Prostate gland (tissue), 2 donors: ENCODE measurements around the gene FRA10AC1. TPM values are rescaled to one million over a fixed set of nuclear protein-coding genes. Genes with fewer than 3 reads are reported as not detected.

ENCODE experiments used
- DNase-seq: peaks from one replicate; pipeline ENCODE4 v3.0.0-alpha.2; 2019; ENCODE audit warnings: low spot score
- H3K27ac ChIP-seq, 2 donors: fragments of 200-600 bp; sonication (generic); 2 replicates each; pipeline ENCODE4 v1.5.1; 2017 to 2019
- H3K27me3 ChIP-seq: fragments of 200-600 bp; sonication (generic); replicated peaks from 2 replicates; pipeline ENCODE4 v1.5.1; 2019; ENCODE audit not compliant: insufficient read depth
- H3K36me3 ChIP-seq, 2 donors: fragments of 200-600 bp; sonication (generic); 1 replicate in 1 of 2; 2 replicates in 1 of 2; pipeline versions ENCODE4 v1.5.1 to v1.8.1; 2017 to 2019
- H3K4me1 ChIP-seq: fragments of 200-600 bp; sonication (generic); replicated peaks from 2 replicates; pipeline ENCODE4 v1.5.1; 2019
- H3K4me3 ChIP-seq, 2 donors: fragments of 200-600 bp; sonication (generic); 2 replicates each; pipeline ENCODE4 v1.5.1; 2017 to 2019
- H3K9me3 ChIP-seq: fragments of 200-600 bp; sonication (generic); 2 replicates; pipeline ENCODE4 v1.5.1; 2017
- POLR2A ChIP-seq: fragments of 450-650 bp; IDR thresholded peaks from one replicate; pipeline ENCODE4 v1.6.1; 2016; ENCODE audit warnings: antibody characterized with exemption, mild to moderate bottlenecking
- POLR2AphosphoS5 ChIP-seq: sonication (generic); formaldehyde crosslinking; IDR thresholded peaks from one replicate; pipeline ENCODE4 v1.6.1; 2017; ENCODE audit warnings: antibody characterized with exemption
- WGBS: methylation state at CpG from one replicate; pipeline ENCODE4 v1.1.5; 2018; 5-methylcytosine and 5-hydroxymethylcytosine counted together
- intact Hi-C: fragments of 100-400 bp; cut with DNase I; formaldehyde crosslinking; loops from one replicate; pipeline ENCODE4 v1.14.2; 2022
- total RNA-seq, 2 donors: library from RNA; depleted of rRNA; stranded (reverse); fragments of >200 nt; gene quantifications; one replicate each; pipeline ENCODE4 v1.1.0, GENCODE V29; 2016
- TF ChIP-seq, protein P1 (sequence below), 4 experiments: fragments of 200-600 bp in 2 of 4; fragments of 450-650 bp in 2 of 4; sonication (generic) in 2 of 4; IDR thresholded peaks; 1 replicate in 3 of 4; 2 replicates in 1 of 4; pipeline ENCODE4 v1.5.1; 2016 to 2019; ENCODE audit warnings: antibody characterized with exemption in 4 of 4, mild to moderate bottlenecking in 2 of 4, moderate library complexity in 2 of 4

FRA10AC1 gene
- total RNA-seq, 2 donors from 2014 or later, result 10.5 to 11.4 TPM

GRCh38 chr10:93712593-93712992 lies 10.2 kb upstream of the FRA10AC1 start:
- no peak overlapping the region for H3K27ac ChIP-seq
- intact Hi-C loops, result no loop called here
- no peaks in the 10 kb centered on the region for H3K9me3 ChIP-seq
- H3K4me3 ChIP-seq, result no peak overlapping the region
- DNase-seq, result no peak
- no peaks in the 10 kb centered on the region for H3K36me3 ChIP-seq
- TF ChIP-seq, protein P1, sequence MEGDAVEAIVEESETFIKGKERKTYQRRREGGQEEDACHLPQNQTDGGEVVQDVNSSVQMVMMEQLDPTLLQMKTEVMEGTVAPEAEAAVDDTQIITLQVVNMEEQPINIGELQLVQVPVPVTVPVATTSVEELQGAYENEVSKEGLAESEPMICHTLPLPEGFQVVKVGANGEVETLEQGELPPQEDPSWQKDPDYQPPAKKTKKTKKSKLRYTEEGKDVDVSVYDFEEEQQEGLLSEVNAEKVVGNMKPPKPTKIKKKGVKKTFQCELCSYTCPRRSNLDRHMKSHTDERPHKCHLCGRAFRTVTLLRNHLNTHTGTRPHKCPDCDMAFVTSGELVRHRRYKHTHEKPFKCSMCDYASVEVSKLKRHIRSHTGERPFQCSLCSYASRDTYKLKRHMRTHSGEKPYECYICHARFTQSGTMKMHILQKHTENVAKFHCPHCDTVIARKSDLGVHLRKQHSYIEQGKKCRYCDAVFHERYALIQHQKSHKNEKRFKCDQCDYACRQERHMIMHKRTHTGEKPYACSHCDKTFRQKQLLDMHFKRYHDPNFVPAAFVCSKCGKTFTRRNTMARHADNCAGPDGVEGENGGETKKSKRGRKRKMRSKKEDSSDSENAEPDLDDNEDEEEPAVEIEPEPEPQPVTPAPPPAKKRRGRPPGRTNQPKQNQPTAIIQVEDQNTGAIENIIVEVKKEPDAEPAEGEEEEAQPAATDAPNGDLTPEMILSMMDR (IDR thresholded peaks at IDR 0.05), result no peak
- no peak for TF ChIP-seq POLR2AphosphoS5
- no peak for TF ChIP-seq POLR2A
- H3K4me1 ChIP-seq, result no peaks in the 10 kb centered on the region
- WGBS, result 54% methylated on average over 2 of the region's 2 CpGs
- H3K27me3 ChIP-seq, result no peaks in the 10 kb centered on the region

DNA sequence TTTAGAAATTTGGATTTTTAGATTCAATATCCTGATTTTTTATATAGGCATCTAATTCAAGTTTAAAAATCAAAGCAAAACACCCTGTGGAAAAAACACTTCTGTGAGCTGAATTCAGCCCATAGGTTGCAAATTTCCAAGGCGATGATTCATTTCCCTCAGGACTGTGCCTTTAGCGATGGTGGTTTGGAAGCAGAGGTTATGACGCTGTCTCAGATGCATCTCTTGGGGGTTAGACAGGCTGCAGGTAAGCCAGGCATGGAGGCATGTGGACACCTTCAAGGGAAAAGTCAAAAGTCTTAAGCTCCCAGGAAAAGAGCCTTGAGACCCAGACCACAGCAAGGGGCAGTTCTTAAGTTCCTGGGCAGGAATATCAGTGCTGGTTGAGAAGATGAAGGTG lies 9.5 kb upstream of the FRA10AC1 start:
- no peaks in the 10 kb centered on the region for H3K27me3 ChIP-seq
- no peak for DNase-seq
- H3K36me3 ChIP-seq, result no peaks in the 10 kb centered on the region
- TF ChIP-seq POLR2A (no peak), POLR2AphosphoS5 (no peak)
- TF ChIP-seq, protein P1 (IDR thresholded peaks at IDR 0.05), result no peak
- intact Hi-C loops, result no loop called here
- no peak overlapping the region for H3K4me3 ChIP-seq
- no peak overlapping the region for H3K27ac ChIP-seq
- no peaks in the 10 kb centered on the region for H3K4me1 ChIP-seq
- no peaks in the 10 kb centered on the region for H3K9me3 ChIP-seq
- WGBS, result 64% methylated on average over 3 of the region's 3 CpGs

- intact Hi-C loops, result no loop called here
- Histone ChIP-seq H3K27ac (no peak overlapping the region), H3K9me3 (no peaks in the 10 kb centered on the region), H3K4me1 (no peaks in the 10 kb centered on the region), H3K36me3 (no peaks in the 10 kb centered on the region), H3K27me3 (no peaks in the 10 kb centered on the region), H3K4me3 (no peak overlapping the region)
- DNase-seq, result no peak
- TF ChIP-seq POLR2A (no peak), POLR2AphosphoS5 (no peak)
- TF ChIP-seq, protein P1 (IDR thresholded peaks at IDR 0.05), result no peak
- WGBS, result 57% methylated on average over 5 of the region's 5 CpGs
These were observed 8.0 kb upstream of the FRA10AC1 start for GRCh38 chr10:93710333-93710909.

- no peak overlapping the region for H3K4me3 ChIP-seq
- no peak overlapping the region for H3K27ac ChIP-seq
- intact Hi-C loops, result no loop called here
- no peaks in the 10 kb centered on the region for H3K36me3 ChIP-seq
- no peaks in the 10 kb centered on the region for H3K4me1 ChIP-seq
- no peaks in the 10 kb centered on the region for H3K27me3 ChIP-seq
- TF ChIP-seq POLR2A (no peak), POLR2AphosphoS5 (no peak)
- TF ChIP-seq, protein P1 (IDR thresholded peaks at IDR 0.05), result no peak
- no peaks in the 10 kb centered on the region for H3K9me3 ChIP-seq
- no peak for DNase-seq
These were observed 5.2 kb upstream of the FRA10AC1 start for GRCh38 chr10:93707623-93708022.

DNA sequence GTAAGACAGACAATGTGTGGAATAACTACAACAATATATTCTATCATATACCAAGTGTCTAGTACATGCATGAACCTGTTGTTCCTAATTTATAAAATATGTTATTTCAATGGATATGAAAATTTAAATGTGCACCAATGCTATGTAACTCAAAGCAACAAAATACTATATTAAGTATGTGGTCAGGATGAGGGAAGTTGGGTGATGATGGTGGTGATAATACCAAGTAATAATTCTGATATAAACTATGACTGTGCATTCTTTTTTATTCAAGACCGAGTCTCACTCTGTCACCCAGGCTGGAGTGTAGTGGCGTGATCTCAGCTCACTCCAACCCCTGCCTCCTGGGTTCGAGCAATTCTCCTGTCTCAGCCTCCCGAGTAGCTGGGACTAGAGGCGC lies 2.1 kb upstream of the FRA10AC1 start:
- DNase-seq, result no peak
- Histone ChIP-seq H3K27ac (no peak overlapping the region), H3K27me3 (no peaks in the 10 kb centered on the region), H3K4me1 (no peaks in the 10 kb centered on the region), H3K4me3 (no peak overlapping the region), H3K9me3 (no peaks in the 10 kb centered on the region), H3K36me3 (no peaks in the 10 kb centered on the region)
- intact Hi-C loops, result loop anchor here (2.0 kb wide), 1 partner anchor 112 kb away; no protein-coding TSS in a partner anchor
- WGBS, result 94% methylated on average over 5 of the region's 5 CpGs
- TF ChIP-seq, protein P1 (IDR thresholded peaks at IDR 0.05), result no peak
- TF ChIP-seq POLR2A (no peak), POLR2AphosphoS5 (no peak)
